GM11168 (cell line): Measurements from ENCODE around the gene STK32B.

Experiments
- in situ Hi-C: fragments of 300-500 bp; cut with MboI; formaldehyde crosslinking; loops from one replicate; pipeline ENCODE4 v1.12.0; 2022; ENCODE audit warnings: low sequenced_read_pairs; ENCODE audit not compliant: unreplicated experiment

Gene STK32B

GRCh38 chr4:5029447-5029846 is 21.8 kb upstream of the STK32B start:
- in situ Hi-C loops: no loop called here

- in situ Hi-C loops: no loop called here
Measured at GRCh38 chr4:5030221-5030620, 21.1 kb upstream of the STK32B start.

- in situ Hi-C loops: no loop called here
Measured at GRCh38 chr4:5030927-5031326, 20.4 kb upstream of the STK32B start.

- in situ Hi-C loops: no loop called here
Measured at GRCh38 chr4:5032813-5033212, 18.5 kb upstream of the STK32B start.

- in situ Hi-C loops: no loop called here
Measured at GRCh38 chr4:5033281-5033841, 17.9 kb upstream of the STK32B start.

GRCh38 chr4:5034206-5034605 is 17.1 kb upstream of the STK32B start:
- in situ Hi-C loops: no loop called here

- in situ Hi-C loops: no loop called here
Measured at GRCh38 chr4:5036239-5036638, 15.0 kb upstream of the STK32B start.

GRCh38 chr4:5037553-5038551 is 13.4 kb upstream of the STK32B start:
- in situ Hi-C loops: no loop called here

GRCh38 chr4:5039800-5040199 is 11.5 kb upstream of the STK32B start:
- in situ Hi-C loops: no loop called here

GRCh38 chr4:5040856-5041620 is 10.2 kb upstream of the STK32B start:
- in situ Hi-C loops: no loop called here

GRCh38 chr4:5041699-5042098 is 9.6 kb upstream of the STK32B start:
- in situ Hi-C loops: no loop called here

GRCh38 chr4:5043579-5043978 is 7.7 kb upstream of the STK32B start:
- in situ Hi-C loops: no loop called here

- in situ Hi-C loops: no loop called here
Measured at GRCh38 chr4:5044341-5044740, 6.9 kb upstream of the STK32B start.

- in situ Hi-C loops: no loop called here
Measured at GRCh38 chr4:5045097-5045496, 6.2 kb upstream of the STK32B start.

GRCh38 chr4:5048721-5049120 is 2.6 kb upstream of the STK32B start:
- in situ Hi-C loops: no loop called here

- in situ Hi-C loops: no loop called here
Measured at GRCh38 chr4:5050520-5051277, 581 bp upstream of the STK32B start.

- in situ Hi-C loops: no loop called here
Measured at GRCh38 chr4:5052204-5052702, 973 bp downstream of the STK32B start.

GRCh38 chr4:5052726-5053425 is 1.6 kb downstream of the STK32B start:
- in situ Hi-C loops: no loop called here

- in situ Hi-C loops: no loop called here
Measured at GRCh38 chr4:5054532-5054931, 3.3 kb downstream of the STK32B start.
